ENCODE data around the gene DPP6.
"Not testable (repeated sequence)": the region's sequence is repeated elsewhere in the genome, so short reads cannot be mapped to it uniquely, and the experiment has no call there.

DPP6 gene

GRCh38 chr7:154053466-154054312 lies 1.5 kb downstream of the DPP6 start:
- DNase-seq; in situ Hi-C loops (cut with HindIII; ENCODE audit: low pct_ligation_motif_present, low sequenced_read_pairs); H3K36me3 ChIP-seq (replicated peaks); H3K27ac ChIP-seq; H3K4me3 ChIP-seq (ENCODE audit: low read depth, low read length); H3K27me3 ChIP-seq (replicated peaks): not testable (repeated sequence)

DNA sequence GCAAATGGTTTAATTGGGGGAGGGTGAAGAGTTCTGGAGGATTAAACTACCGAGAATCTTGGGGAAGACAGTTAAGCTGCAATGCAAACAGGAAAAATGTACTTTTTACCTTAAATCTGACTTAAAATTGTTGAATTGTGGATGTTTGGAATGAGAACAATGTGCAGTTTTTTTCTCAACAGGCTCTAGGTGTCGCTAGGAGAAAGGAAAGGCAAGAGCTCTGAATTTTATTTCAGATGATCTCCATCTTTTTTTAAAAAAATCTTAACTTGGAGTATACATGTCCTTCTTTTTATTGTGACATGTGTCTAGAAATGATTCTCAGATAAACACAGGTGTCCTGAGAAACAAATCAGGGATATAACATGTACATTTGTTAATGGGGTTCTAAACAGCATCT lies 2.5 kb downstream of the DPP6 start:
- H3K36me3 ChIP-seq (replicated peaks); H3K4me3 ChIP-seq (ENCODE audit: low read depth, low read length); H3K27ac ChIP-seq; H3K27me3 ChIP-seq (replicated peaks); in situ Hi-C loops (cut with HindIII; ENCODE audit: low pct_ligation_motif_present, low sequenced_read_pairs); DNase-seq: not testable (repeated sequence)

- in situ Hi-C loops (cut with HindIII; ENCODE audit: low pct_ligation_motif_present, low sequenced_read_pairs); H3K27me3 ChIP-seq (replicated peaks); H3K27ac ChIP-seq; H3K4me3 ChIP-seq (ENCODE audit: low read depth, low read length); H3K36me3 ChIP-seq (replicated peaks): not testable (repeated sequence)
- DNase-seq, result peak; percentile 24
Measured at GRCh38 chr7:154055491-154056106, 3.4 kb downstream of the DPP6 start.

GRCh38 chr7:154058783-154059182 lies 6.6 kb downstream of the DPP6 start:
- H3K4me3 ChIP-seq (ENCODE audit: low read depth, low read length); H3K27me3 ChIP-seq (replicated peaks); DNase-seq; H3K36me3 ChIP-seq (replicated peaks); in situ Hi-C loops (cut with HindIII; ENCODE audit: low pct_ligation_motif_present, low sequenced_read_pairs); H3K27ac ChIP-seq: not testable (repeated sequence)

- H3K36me3 ChIP-seq (replicated peaks); H3K27ac ChIP-seq; in situ Hi-C loops (cut with HindIII; ENCODE audit: low pct_ligation_motif_present, low sequenced_read_pairs); H3K4me3 ChIP-seq (ENCODE audit: low read depth, low read length); H3K27me3 ChIP-seq (replicated peaks); DNase-seq: not testable (repeated sequence)
Measured at GRCh38 chr7:154060551-154060950, 8.4 kb downstream of the DPP6 start.

GRCh38 chr7:154071833-154072232 lies 19.6 kb downstream of the DPP6 start:
- H3K27ac ChIP-seq; H3K36me3 ChIP-seq (replicated peaks); H3K4me3 ChIP-seq (ENCODE audit: low read depth, low read length); in situ Hi-C loops (cut with HindIII; ENCODE audit: low pct_ligation_motif_present, low sequenced_read_pairs); H3K27me3 ChIP-seq (replicated peaks): not testable (repeated sequence)
- DNase-seq, result peak; percentile 1

DNA sequence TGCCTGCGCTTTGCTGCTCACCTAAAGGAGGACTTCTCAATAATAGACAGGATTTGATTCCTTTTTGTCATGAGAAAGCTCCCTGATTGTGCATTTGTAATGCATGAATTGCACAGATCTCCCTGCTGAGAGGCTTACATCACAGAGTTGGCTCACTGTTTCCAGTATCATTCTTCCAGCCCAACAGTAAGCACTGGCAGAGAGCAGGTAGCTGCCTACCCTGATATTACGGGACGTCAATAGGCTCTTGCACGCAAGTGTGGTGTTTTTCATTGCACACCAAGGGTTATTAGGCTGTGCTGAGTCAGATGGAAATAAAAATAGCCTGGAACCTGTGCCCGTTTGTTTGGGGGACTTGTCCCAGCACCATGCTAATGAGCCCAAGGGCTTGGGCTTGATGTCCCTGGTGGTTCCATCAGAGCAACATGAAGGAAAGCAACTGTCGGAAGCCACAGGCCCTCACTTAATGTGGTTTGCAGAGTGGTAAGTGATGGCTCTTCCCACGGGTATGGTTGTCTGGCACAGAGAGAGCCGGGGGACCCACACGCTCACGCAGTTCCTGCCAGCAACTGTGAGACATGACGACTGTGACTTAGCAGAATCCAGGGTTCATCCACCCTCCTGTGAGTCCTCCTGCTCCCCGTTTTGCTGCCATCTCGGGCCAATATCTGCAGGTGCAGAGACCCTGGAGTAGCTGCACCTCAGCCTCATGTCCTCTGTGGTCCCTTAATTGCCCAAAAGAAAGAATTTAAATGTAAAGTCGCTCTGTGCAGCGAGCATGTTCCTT lies 20.4 kb downstream of the DPP6 start:
- DNase-seq; H3K27ac ChIP-seq; H3K27me3 ChIP-seq (replicated peaks); in situ Hi-C loops (cut with HindIII; ENCODE audit: low pct_ligation_motif_present, low sequenced_read_pairs); H3K4me3 ChIP-seq (ENCODE audit: low read depth, low read length); H3K36me3 ChIP-seq (replicated peaks): not testable (repeated sequence)

GRCh38 chr7:154078523-154078922 lies 26.3 kb downstream of the DPP6 start:
- H3K27ac ChIP-seq; H3K27me3 ChIP-seq (replicated peaks); H3K4me3 ChIP-seq (ENCODE audit: low read depth, low read length); DNase-seq; in situ Hi-C loops (cut with HindIII; ENCODE audit: low pct_ligation_motif_present, low sequenced_read_pairs); H3K36me3 ChIP-seq (replicated peaks): not testable (repeated sequence)

GRCh38 chr7:154080249-154080648 lies 28.1 kb downstream of the DPP6 start:
- in situ Hi-C loops (cut with HindIII; ENCODE audit: low pct_ligation_motif_present, low sequenced_read_pairs); DNase-seq; H3K27ac ChIP-seq: not testable (repeated sequence)

GRCh38 chr7:154087037-154087725 lies 35.0 kb downstream of the DPP6 start:
- H3K27ac ChIP-seq; DNase-seq; H3K4me3 ChIP-seq (ENCODE audit: low read depth, low read length); in situ Hi-C loops (cut with HindIII; ENCODE audit: low pct_ligation_motif_present, low sequenced_read_pairs); H3K27me3 ChIP-seq (replicated peaks); H3K36me3 ChIP-seq (replicated peaks): not testable (repeated sequence)

More at GRCh38 chr7:154080249-154080648, 28.1 kb downstream of the DPP6 start:
- H3K4me3 ChIP-seq (ENCODE audit: low read depth, low read length); H3K27me3 ChIP-seq (replicated peaks); H3K36me3 ChIP-seq (replicated peaks): not testable (repeated sequence)

GRCh38 chr7:154092093-154092492 lies 39.9 kb downstream of the DPP6 start:
- H3K27me3 ChIP-seq (replicated peaks); H3K36me3 ChIP-seq (replicated peaks); DNase-seq; in situ Hi-C loops (cut with HindIII; ENCODE audit: low pct_ligation_motif_present, low sequenced_read_pairs); H3K4me3 ChIP-seq (ENCODE audit: low read depth, low read length); H3K27ac ChIP-seq: not testable (repeated sequence)

GRCh38 chr7:154095201-154095600 lies 43.0 kb downstream of the DPP6 start:
- DNase-seq; in situ Hi-C loops (cut with HindIII; ENCODE audit: low pct_ligation_motif_present, low sequenced_read_pairs); H3K4me3 ChIP-seq (ENCODE audit: low read depth, low read length); H3K36me3 ChIP-seq (replicated peaks); H3K27me3 ChIP-seq (replicated peaks); H3K27ac ChIP-seq: not testable (repeated sequence)

- H3K27ac ChIP-seq; DNase-seq; H3K27me3 ChIP-seq (replicated peaks); in situ Hi-C loops (cut with HindIII; ENCODE audit: low pct_ligation_motif_present, low sequenced_read_pairs); H3K4me3 ChIP-seq (ENCODE audit: low read depth, low read length); H3K36me3 ChIP-seq (replicated peaks): not testable (repeated sequence)
Measured at GRCh38 chr7:154105063-154105462, 52.9 kb downstream of the DPP6 start.

DNA sequence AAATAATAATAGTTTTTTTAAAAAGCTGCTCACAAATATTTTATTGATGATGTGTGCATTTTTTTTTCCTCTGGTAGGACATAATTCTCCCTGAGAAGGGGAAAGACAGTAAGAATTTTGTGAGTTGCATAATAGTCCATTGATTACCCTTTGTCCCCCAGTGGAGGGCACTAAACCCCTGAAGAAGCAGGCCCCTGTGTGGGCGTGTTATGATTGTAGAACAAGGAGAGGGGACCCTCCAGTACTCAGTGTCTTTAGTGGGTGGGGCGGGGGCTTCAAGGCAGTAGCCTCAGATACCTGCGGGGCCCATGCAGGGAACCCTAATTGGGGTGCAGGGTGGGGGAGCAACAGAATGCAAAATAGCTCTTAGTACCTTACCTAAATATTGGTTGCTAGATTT lies 57.4 kb downstream of the DPP6 start:
- H3K27ac ChIP-seq; in situ Hi-C loops (cut with HindIII; ENCODE audit: low pct_ligation_motif_present, low sequenced_read_pairs); H3K36me3 ChIP-seq (replicated peaks); DNase-seq; H3K4me3 ChIP-seq (ENCODE audit: low read depth, low read length); H3K27me3 ChIP-seq (replicated peaks): not testable (repeated sequence)

Data from brain microvascular endothelial cell (primary cell).